Midbrain (tissue), 1 donor: ENCODE results near the gene CLPX.
A peak's percentile ranks its signal among the peaks of the same experiment; 100 is the strongest.
"Not testable (repeated sequence)": the region's sequence is repeated elsewhere in the genome, so short reads cannot be mapped to it uniquely, and the experiment has no call there.

ENCODE experiments used
- DNase-seq: peaks from one replicate; lab custom pipeline; 2025; lab: John Stamatoyannopoulos, UW

Gene CLPX

GRCh38 chr15:65184868-65185717 is at the start of gene CLPX:
CLPX (minus strand) TSS chr15:65185342; CDS start chr15:65185153, 189 bp downstream.
- DNase-seq = peak; percentile 94

DNA sequence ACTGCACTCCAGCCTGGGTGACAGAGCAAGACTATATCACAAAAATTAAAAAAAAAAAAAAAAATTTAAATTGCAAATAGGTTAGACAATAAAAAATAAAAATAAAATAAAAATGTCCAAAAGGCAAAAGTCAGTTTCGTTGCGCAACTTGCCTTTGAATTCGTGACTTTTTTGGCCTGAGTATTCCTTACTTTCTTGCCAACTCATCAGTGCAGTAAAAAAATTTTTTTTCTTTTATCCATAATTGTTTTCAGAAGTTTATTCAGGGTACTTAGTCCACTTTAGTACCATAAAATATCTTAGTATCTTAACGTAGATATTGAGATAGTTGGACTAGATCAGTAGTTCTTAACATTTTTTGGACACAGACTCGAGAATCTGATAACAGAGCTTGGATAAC is 48.6 kb upstream of the CLPX start:
- DNase-seq = no peak

DNA sequence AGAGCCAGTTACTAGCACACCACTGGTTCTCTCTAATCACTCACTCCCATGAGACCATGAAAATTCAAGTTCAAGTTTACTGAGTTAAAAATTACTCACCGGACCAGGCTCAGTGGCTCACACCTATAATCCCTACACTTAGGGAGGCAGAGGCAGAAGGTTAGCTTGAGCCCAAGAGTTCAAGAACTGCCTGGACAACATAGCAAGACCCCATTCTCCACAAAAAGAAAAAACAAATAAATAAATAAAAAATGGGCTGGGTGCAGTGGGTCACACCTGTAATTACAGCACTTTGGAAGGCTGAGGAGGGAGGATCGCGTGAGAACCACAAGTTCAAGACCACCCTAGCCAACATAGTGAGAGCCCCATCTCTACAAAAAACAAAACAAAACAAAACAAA is 47.4 kb upstream of the CLPX start:
- DNase-seq = no peak

DNA sequence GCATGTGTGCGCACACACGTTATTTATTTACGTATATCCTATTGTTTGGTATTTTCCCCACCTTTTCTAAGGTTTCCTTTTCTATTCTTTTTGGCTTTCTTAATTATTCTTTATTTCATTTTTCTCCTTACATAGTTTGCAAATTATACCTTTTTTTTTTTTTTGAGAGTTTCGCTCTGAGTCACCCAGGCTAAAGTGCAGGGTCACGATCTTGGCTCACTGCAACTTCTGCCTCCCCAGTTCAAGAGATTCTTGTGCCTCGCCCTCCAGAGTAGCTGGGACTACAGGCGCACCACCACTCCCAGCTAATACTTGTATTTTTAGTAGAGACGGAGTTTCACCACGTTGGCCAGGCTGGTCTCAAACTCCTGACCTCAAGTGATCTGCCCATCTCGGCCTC is 46.2 kb upstream of the CLPX start:
- DNase-seq = no peak

GRCh38 chr15:65226901-65227300 is 41.8 kb upstream of the CLPX start:
- DNase-seq = not testable (repeated sequence)

GRCh38 chr15:65226221-65226620 is 41.1 kb upstream of the CLPX start:
- DNase-seq = no peak

GRCh38 chr15:65223996-65224395 is 38.9 kb upstream of the CLPX start:
- no peak for DNase-seq

- no peak for DNase-seq
Measured at GRCh38 chr15:65222891-65223290, 37.7 kb upstream of the CLPX start.

- DNase-seq = no peak
Measured at GRCh38 chr15:65221697-65222096, 36.6 kb upstream of the CLPX start.

DNA sequence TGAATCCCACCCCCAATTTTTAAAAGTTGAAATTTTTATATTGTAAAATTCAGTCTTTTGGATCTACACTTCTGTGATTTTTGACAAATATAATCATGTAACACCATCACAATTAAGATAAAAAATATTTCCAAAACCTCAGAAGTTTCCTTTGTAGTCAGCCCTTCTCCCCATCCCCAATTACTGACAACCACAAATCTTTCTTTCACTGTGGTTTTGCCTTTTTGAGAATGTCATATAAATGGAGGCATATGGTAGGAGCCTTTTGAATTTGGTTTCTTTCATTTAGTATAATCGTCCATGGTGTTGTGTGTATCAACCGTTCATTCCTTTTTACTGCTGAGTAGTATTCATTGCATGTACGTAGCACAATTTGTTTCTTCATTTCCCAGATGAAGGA is 34.0 kb upstream of the CLPX start:
- DNase-seq = no peak

- no peak for DNase-seq
Measured at GRCh38 chr15:65217526-65218482, 32.7 kb upstream of the CLPX start.

- no peak for DNase-seq
Measured at GRCh38 chr15:65215496-65215895, 30.4 kb upstream of the CLPX start.

DNA sequence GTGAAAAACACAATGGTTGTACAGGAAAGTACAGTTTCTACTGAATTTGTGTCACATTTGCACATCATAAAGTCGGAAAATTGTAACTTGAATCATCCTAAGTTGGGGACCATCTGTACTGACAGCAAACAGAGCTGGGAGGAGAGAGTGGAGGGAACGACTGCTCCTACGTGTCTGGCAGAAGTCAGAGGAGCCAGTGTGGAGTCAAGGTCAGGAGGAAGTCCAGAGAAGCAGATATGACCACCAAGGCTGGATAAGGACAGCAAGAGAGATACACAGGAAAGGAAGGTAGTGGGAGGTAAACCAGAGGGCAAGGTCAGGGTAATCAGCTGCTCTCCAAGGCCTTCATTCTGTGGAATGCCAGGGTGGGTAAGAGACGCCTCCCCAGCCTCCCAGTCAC is 28.9 kb upstream of the CLPX start:
- no peak for DNase-seq

DNA sequence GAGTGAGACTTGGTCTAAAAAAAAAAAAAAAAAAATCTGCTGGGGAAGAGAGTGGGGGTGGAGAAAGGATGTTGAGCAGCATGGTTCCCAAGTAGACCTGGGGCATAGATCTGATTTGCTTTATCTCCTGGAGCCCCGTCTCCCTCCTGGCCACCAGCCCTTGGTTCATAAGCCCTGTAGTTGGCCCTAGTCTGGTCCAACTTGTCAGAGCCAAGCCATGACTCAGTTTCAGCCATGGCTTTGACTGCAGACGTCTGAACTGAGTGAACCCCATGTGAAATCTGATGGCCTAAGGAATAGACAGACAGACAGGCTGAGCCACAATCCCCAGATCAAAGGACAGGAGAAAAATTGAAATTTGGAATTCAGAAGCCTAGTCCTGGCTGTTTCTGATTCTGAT is 28.1 kb upstream of the CLPX start:
- no peak for DNase-seq

DNA sequence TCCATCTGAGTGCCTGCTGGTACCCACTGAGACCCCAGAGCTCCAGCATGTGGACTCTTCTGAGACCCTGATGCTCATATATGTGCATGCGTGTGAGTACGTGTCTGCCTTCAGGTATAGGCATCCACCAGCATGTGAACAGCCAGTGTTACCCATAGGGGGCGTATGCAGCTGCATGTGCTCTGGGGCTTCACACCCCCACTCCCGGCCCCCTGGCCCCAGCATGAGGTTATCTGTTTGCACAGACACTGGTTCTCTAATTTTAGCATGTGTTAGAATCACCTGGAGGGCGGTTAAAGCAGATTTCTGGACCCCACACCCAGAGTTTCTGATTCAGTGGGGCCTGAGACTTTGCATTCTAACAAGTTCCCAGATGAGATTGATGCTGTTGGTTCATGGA is 27.0 kb upstream of the CLPX start:
- DNase-seq = no peak

DNA sequence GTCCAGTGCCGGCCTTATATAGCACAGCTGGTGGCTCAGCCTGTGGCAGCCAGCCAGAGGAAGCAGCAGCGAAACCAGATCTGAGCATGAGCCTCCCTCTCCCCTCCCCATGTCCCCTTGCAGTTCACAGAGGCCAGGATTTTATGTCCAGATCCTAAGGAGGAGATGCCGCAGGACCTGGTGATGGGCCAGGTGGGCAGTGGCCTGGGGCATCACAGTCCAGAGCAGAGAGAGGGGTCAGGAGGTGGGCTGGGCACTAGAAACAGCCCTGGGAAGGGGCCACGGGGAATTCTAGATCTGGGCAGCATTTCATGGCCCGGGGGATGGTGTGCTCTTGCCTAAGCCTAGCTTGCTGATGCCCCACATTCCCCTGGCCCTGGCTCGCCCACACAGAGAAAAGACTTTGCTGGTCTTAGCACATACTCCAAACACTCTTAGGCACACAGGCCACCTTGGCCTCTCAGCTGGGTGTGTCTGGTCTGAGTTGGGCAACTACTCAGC is 26.4 kb upstream of the CLPX start:
- DNase-seq = no peak

GRCh38 chr15:65210770-65211481 is 25.8 kb upstream of the CLPX start, which contains the start of gene CILP:
CILP (minus strand) TSS chr15:65211473; CDS start chr15:65209755, 1,718 bp downstream.
- no peak for DNase-seq

DNA sequence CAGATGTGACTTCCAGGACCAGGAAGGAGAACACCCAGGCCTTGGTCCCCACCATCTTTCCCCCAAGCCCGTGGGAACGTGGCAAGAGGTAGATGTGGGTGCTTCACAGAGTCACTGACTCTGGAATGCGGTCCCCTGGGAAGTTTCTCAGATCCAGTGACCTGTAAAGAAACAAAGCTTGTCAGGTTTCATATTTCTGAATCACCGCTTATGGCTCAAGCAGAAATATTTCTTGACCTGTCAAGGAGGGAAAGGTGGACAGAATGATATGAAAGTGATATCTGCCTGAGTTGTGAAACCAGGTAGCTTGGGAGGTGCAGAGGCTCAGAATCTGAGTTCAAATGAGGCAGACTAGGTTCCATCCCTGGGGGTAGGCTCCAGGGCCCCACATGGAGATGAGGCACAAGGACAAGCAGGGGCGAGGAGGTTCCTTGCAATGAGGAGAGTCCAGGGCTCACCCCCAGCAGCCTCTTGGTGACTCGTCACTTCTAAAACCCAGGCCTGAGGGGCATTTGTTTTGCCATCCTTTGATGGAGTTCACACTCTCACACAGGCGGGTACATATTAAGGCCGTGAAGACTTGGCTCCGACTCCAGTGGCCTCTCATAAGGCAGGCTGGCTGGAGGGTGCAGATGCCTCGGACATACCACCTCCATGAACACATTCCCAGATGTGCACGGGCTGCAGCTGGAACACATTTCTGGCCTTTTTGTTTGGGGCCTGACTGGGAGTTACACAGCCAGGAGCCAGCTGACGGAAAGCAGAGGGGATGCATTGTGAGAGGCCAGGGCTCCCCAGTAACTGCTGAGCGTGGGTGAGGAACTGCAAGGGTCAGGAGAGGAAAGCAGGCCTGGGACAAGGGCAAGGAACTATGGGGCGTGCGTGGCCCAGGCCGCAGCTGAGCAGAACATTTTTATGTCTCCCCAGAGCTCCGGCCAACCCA is 24.8 kb upstream of the CLPX start:
- DNase-seq = no peak

DNA sequence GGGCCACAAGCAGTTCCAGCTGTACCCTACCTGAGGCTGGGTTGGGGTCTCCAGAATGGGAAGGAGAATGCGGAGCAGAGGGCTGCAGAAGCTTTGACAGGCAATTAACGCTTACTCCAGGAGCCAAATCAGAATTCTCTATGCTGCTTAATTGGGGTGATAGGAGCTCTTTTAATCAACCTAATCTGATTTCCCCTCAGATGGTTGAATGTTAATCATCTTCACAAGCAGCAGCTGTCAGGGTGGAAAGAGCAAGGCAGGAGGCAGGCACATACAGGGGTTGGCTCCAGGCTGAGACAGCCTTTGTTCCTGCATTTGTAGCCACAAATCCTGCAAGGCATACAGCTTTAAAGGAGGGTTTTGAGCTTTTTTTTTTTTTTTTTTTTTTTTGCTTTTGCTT is 23.5 kb upstream of the CLPX start:
- no peak for DNase-seq

- DNase-seq = no peak
Measured at GRCh38 chr15:65207280-65207840, 22.2 kb upstream of the CLPX start.
